Loucy (cell line): ENCODE results near the gene ASXL1.

Experiments
- EZH2phosphoT487 ChIP-seq: fragments of 200-600 bp; IDR thresholded peaks from 2 replicates; pipeline ENCODE4 v1.6.1; 2018; ENCODE audit warnings: antibody characterized with exemption, mild to moderate bottlenecking, moderate library complexity, borderline replicate concordance
- TF ChIP-seq, protein P1 (sequence below): fragments of 200-600 bp; sonication (generic); conservative IDR thresholded peaks from 2 replicates; pipeline ENCODE4 v1.5.1; 2014; ENCODE audit warnings: mild to moderate bottlenecking, antibody characterized with exemption, low read length

DNA sequence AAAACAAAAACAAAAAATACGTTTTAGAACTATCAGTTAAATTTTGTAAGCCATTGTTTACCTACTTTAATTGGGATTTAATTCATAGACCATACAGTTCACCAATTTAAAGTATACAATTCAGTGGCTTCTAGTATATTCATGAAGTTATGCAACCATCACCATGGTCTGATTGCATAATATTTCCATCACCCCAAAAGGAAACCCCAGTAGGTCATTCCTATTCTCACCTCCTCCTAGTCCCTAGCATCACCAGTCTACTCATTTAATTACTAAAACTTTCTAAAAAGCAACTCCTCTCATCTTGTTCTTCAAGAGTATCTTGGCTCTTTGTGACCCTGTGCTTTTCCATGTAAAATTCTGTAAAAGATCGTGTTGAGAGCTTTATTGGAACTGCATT is 60.2 kb downstream of the ASXL1 start:
- TF ChIP-seq, protein P1, sequence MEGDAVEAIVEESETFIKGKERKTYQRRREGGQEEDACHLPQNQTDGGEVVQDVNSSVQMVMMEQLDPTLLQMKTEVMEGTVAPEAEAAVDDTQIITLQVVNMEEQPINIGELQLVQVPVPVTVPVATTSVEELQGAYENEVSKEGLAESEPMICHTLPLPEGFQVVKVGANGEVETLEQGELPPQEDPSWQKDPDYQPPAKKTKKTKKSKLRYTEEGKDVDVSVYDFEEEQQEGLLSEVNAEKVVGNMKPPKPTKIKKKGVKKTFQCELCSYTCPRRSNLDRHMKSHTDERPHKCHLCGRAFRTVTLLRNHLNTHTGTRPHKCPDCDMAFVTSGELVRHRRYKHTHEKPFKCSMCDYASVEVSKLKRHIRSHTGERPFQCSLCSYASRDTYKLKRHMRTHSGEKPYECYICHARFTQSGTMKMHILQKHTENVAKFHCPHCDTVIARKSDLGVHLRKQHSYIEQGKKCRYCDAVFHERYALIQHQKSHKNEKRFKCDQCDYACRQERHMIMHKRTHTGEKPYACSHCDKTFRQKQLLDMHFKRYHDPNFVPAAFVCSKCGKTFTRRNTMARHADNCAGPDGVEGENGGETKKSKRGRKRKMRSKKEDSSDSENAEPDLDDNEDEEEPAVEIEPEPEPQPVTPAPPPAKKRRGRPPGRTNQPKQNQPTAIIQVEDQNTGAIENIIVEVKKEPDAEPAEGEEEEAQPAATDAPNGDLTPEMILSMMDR: no peak
- TF ChIP-seq EZH2phosphoT487: no peak
